HEK293 (cell line): ENCODE measurements around the gene CAPRIN1.

Experiments
- CTCF ChIA-PET: fragments of 350-600 bp; formaldehyde crosslinking; extraction: SDS; loops from one replicate; lab custom pipeline; 2021; ENCODE audit warnings: antibody characterized with exemption; lab: Yijun Ruan, JAX
- POLR2A ChIA-PET: fragments of 300-600 bp; formaldehyde crosslinking; extraction: SDS; loops from one replicate; lab custom pipeline; 2020; ENCODE audit warnings: antibody characterized with exemption, inconsistent platforms; lab: Yijun Ruan, JAX
- H3K27ac ChIP-seq: fragments of 200-500 bp; sonication (Bioruptor generic); 2 replicates; pipeline ENCODE4 v1.5.1; 2014; ENCODE audit warnings: low read depth, low read length, control low read depth, inconsistent platforms; ENCODE audit errors: extremely low read depth
- H3K36me3 ChIP-seq, 2 experiments: fragments of 200-500 bp in 1 of 2; sonication (Bioruptor generic) in 1 of 2; 1 replicate in 1 of 2; 2 replicates in 1 of 2; pipeline ENCODE4 v1.5.1; 2014 to 2017; ENCODE audit warnings: inconsistent platforms in 2 of 2, low read length in 2 of 2; ENCODE audit not compliant: control insufficient read depth in 2 of 2, insufficient read depth in 1 of 2
- H3K4me1 ChIP-seq: fragments of 200-500 bp; sonication (Bioruptor generic); 2 replicates; pipeline ENCODE4 v1.5.1; 2014; ENCODE audit warnings: mild to moderate bottlenecking, low read length, inconsistent platforms; ENCODE audit not compliant: control insufficient read depth, insufficient read depth
- H3K4me3 ChIP-seq: 2 replicates; pipeline ENCODE4 v1.5.1; 2011; ENCODE audit warnings: low read depth, mild to moderate bottlenecking, control low read depth, low read length, moderate library complexity
- H3K9me3 ChIP-seq: fragments of 200-500 bp; sonication (Bioruptor generic); 2 replicates; pipeline ENCODE4 v1.5.1; 2014; ENCODE audit warnings: low read depth, low read length, inconsistent platforms; ENCODE audit not compliant: control insufficient read depth, insufficient read depth
- BCL11B ChIP-seq: fragments of 450-650 bp; formaldehyde crosslinking; IDR thresholded peaks from 2 replicates; pipeline ENCODE4 v1.5.1; 2016; ENCODE audit warnings: low read depth, missing biosample characterization, missing genetic modification characterization
- GLI4 ChIP-seq: fragments of 450-650 bp; formaldehyde crosslinking; IDR thresholded peaks from 2 replicates; pipeline ENCODE4 v1.5.1; 2016; ENCODE audit warnings: missing biosample characterization, missing genetic modification characterization
- GLIS2 ChIP-seq: fragments of 450-650 bp; formaldehyde crosslinking; IDR thresholded peaks from 2 replicates; pipeline ENCODE4 v1.5.1; 2016; ENCODE audit warnings: missing biosample characterization, missing genetic modification characterization
- HOXA7 ChIP-seq: sonication (generic); formaldehyde crosslinking; IDR thresholded peaks from 2 replicates; pipeline ENCODE4 v1.8.1; 2022; ENCODE audit warnings: missing genetic modification reagents, borderline replicate concordance
- MYNN ChIP-seq: fragments of 450-650 bp; formaldehyde crosslinking; IDR thresholded peaks from 2 replicates; pipeline ENCODE4 v1.5.1; 2016; ENCODE audit warnings: missing biosample characterization, missing genetic modification characterization, borderline replicate concordance
- MZF1 ChIP-seq: fragments of 450-650 bp; formaldehyde crosslinking; IDR thresholded peaks from 2 replicates; pipeline ENCODE4 v1.5.1; 2017; ENCODE audit warnings: missing biosample characterization, missing genetic modification characterization, borderline replicate concordance
- REPIN1 ChIP-seq: fragments of 450-650 bp; formaldehyde crosslinking; IDR thresholded peaks from 2 replicates; pipeline ENCODE4 v1.5.1; 2017; ENCODE audit warnings: missing biosample characterization, missing genetic modification characterization, low read depth
- SP2 ChIP-seq: fragments of 450-650 bp; formaldehyde crosslinking; IDR thresholded peaks from 2 replicates; pipeline ENCODE4 v1.5.1; 2016; ENCODE audit warnings: missing biosample characterization, missing genetic modification characterization
- SP3 ChIP-seq: fragments of 450-650 bp; formaldehyde crosslinking; IDR thresholded peaks from 2 replicates; pipeline ENCODE4 v1.5.1; 2016; ENCODE audit warnings: missing biosample characterization, missing genetic modification characterization
- YY2 ChIP-seq: fragments of 450-650 bp; formaldehyde crosslinking; IDR thresholded peaks from 2 replicates; pipeline ENCODE4 v1.5.1; 2016; ENCODE audit warnings: missing biosample characterization, missing genetic modification characterization
- ZBTB17 ChIP-seq: fragments of 450-650 bp; formaldehyde crosslinking; IDR thresholded peaks from 2 replicates; pipeline ENCODE4 v1.5.1; 2016; ENCODE audit warnings: missing biosample characterization, missing genetic modification characterization
- ZBTB20 ChIP-seq: fragments of 450-650 bp; formaldehyde crosslinking; IDR thresholded peaks from 2 replicates; pipeline ENCODE4 v1.5.1; 2016; ENCODE audit warnings: missing biosample characterization, missing genetic modification characterization
- ZBTB26 ChIP-seq: fragments of 450-650 bp; formaldehyde crosslinking; optimal IDR thresholded peaks from 2 replicates; pipeline ENCODE3; 2016; ENCODE audit warnings: missing biosample characterization, mild to moderate bottlenecking, missing genetic modification characterization
- ZNF148 ChIP-seq: fragments of 450-650 bp; formaldehyde crosslinking; IDR thresholded peaks from 2 replicates; pipeline ENCODE4 v1.5.0; 2017; ENCODE audit warnings: missing biosample characterization, missing genetic modification characterization, borderline replicate concordance
- ZNF169 ChIP-seq: fragments of 450-650 bp; formaldehyde crosslinking; IDR thresholded peaks from 2 replicates; pipeline ENCODE4 v1.5.1; 2016; ENCODE audit warnings: missing biosample characterization, missing genetic modification characterization
- ZNF221 ChIP-seq: fragments of 450-650 bp; formaldehyde crosslinking; IDR thresholded peaks from 2 replicates; pipeline ENCODE4 v1.5.1; 2017; ENCODE audit warnings: missing biosample characterization, missing genetic modification characterization, borderline replicate concordance
- ZNF223 ChIP-seq: fragments of 450-650 bp; formaldehyde crosslinking; IDR thresholded peaks from 2 replicates; pipeline ENCODE4 v1.5.1; 2016; ENCODE audit warnings: missing biosample characterization, missing genetic modification characterization
- ZNF274 ChIP-seq, 2 experiments: fragments of 200-500 bp in 1 of 2; fragments of 450-650 bp in 1 of 2; sonication (Bioruptor generic) in 1 of 2; formaldehyde crosslinking in 1 of 2; IDR thresholded peaks; 2 replicates each; pipeline versions ENCODE4 v1.5.1 to v1.6.1; 2014 to 2016; ENCODE audit warnings: borderline replicate concordance in 1 of 2, inconsistent platforms in 1 of 2, low read length in 1 of 2, missing biosample characterization in 1 of 2, missing genetic modification characterization in 1 of 2
- ZNF311 ChIP-seq: fragments of 450-650 bp; formaldehyde crosslinking; IDR thresholded peaks from 2 replicates; pipeline ENCODE4 v1.5.1; 2017; ENCODE audit warnings: missing biosample characterization, missing genetic modification characterization, borderline replicate concordance
- ZNF423 ChIP-seq: fragments of 450-650 bp; formaldehyde crosslinking; IDR thresholded peaks from 2 replicates; pipeline ENCODE4 v1.5.1; 2016; ENCODE audit warnings: missing biosample characterization, missing genetic modification characterization
- ZNF521 ChIP-seq: fragments of 450-650 bp; formaldehyde crosslinking; IDR thresholded peaks from 2 replicates; pipeline ENCODE4 v1.5.1; 2017; ENCODE audit warnings: missing biosample characterization, mild to moderate bottlenecking, missing genetic modification characterization
- ZNF600 ChIP-seq: fragments of 450-650 bp; formaldehyde crosslinking; IDR thresholded peaks from 2 replicates; pipeline ENCODE4 v1.5.1; 2016; ENCODE audit warnings: missing biosample characterization, missing genetic modification characterization
- ZNF654 ChIP-seq: fragments of 450-650 bp; formaldehyde crosslinking; IDR thresholded peaks from 2 replicates; pipeline ENCODE4 v1.5.1; 2016; ENCODE audit warnings: low read depth, missing biosample characterization, missing genetic modification characterization
- ZNF660 ChIP-seq: fragments of 450-650 bp; IDR thresholded peaks from 2 replicates; pipeline ENCODE4 v1.5.1; 2018; ENCODE audit warnings: missing biosample characterization, mild to moderate bottlenecking, missing genetic modification characterization
- ZNF664 ChIP-seq: fragments of 450-650 bp; formaldehyde crosslinking; IDR thresholded peaks from 2 replicates; pipeline ENCODE4 v1.5.1; 2016; ENCODE audit warnings: missing biosample characterization, missing genetic modification characterization
- ZNF747 ChIP-seq: fragments of 450-650 bp; formaldehyde crosslinking; IDR thresholded peaks from 2 replicates; pipeline ENCODE4 v1.5.1; 2016; ENCODE audit warnings: missing biosample characterization, missing genetic modification characterization
- ZNF76 ChIP-seq: fragments of 450-650 bp; formaldehyde crosslinking; IDR thresholded peaks from 2 replicates; pipeline ENCODE4; 2016; ENCODE audit warnings: low read depth, missing biosample characterization, missing genetic modification characterization, borderline replicate concordance
- ZSCAN23 ChIP-seq: fragments of 450-650 bp; formaldehyde crosslinking; IDR thresholded peaks from 2 replicates; pipeline ENCODE4 v1.5.1; 2016; ENCODE audit warnings: missing biosample characterization, missing genetic modification characterization
- TF ChIP-seq, protein P1 (sequence below): fragments of 450-650 bp; formaldehyde crosslinking; IDR thresholded peaks from 2 replicates; pipeline ENCODE4 v1.5.1; 2017; ENCODE audit warnings: missing biosample characterization, missing genetic modification characterization

Gene CAPRIN1

DNA sequence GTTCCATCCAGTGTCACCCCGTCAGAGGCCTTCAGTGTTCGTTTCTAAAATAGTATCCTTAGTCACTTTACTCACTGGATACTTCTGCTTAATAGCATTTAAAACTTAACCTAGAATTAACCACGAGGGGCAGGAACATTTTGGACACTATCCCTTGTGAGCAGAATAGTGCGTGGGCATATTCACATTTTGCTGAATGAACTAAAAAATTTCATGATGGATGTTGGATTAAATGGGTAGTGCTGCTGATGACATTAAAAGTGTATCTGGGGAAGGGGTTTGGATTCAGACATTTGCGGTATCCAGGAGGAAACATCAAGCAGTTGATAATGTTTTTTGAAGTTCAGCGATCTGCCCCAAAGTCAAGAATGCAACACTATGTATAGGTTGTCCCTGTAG is 53.1 kb downstream of the CAPRIN1 start:
- CTCF ChIA-PET, result no interaction called here
- no peaks in the 10 kb centered on the region for H3K4me1 ChIP-seq
- H3K9me3 ChIP-seq, result no peaks in the 10 kb centered on the region
- no peak for TF ChIP-seq HOXA7
- TF ChIP-seq, protein P1, sequence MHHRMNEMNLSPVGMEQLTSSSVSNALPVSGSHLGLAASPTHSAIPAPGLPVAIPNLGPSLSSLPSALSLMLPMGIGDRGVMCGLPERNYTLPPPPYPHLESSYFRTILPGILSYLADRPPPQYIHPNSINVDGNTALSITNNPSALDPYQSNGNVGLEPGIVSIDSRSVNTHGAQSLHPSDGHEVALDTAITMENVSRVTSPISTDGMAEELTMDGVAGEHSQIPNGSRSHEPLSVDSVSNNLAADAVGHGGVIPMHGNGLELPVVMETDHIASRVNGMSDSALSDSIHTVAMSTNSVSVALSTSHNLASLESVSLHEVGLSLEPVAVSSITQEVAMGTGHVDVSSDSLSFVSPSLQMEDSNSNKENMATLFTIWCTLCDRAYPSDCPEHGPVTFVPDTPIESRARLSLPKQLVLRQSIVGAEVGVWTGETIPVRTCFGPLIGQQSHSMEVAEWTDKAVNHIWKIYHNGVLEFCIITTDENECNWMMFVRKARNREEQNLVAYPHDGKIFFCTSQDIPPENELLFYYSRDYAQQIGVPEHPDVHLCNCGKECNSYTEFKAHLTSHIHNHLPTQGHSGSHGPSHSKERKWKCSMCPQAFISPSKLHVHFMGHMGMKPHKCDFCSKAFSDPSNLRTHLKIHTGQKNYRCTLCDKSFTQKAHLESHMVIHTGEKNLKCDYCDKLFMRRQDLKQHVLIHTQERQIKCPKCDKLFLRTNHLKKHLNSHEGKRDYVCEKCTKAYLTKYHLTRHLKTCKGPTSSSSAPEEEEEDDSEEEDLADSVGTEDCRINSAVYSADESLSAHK (tag by site-specific recombination), result no peak
- TF ChIP-seq ZNF521 (tag by site-specific recombination), result no peak
- TF ChIP-seq GLIS2 (tag by site-specific recombination), result no peak
- no peak for TF ChIP-seq ZNF148
- TF ChIP-seq ZNF423, result no peak
- no peak for TF ChIP-seq ZNF274 (IDR thresholded peaks at IDR 0.05; ENCODE audit: low read length)
- no peak for TF ChIP-seq ZNF274 (tag by site-specific recombination; IDR thresholded peaks at IDR 0.05; ENCODE audit: borderline replicate concordance)
- no peak for TF ChIP-seq ZNF654 (tag by site-specific recombination)
- POLR2A ChIA-PET, result interaction anchor here (0.6 to 1.5 kb wide), 12 partner anchors 9 to 252 kb away, joined by 3 to 13 read pairs (median 4); partner anchors contain the start of genes ABTB2 and CAPRIN1
- H3K4me3 ChIP-seq, result peak overlapping the region; percentile 79
- peaks cover 0 to 53% of the 10 kb centered on the region in 2 experiments; a peak in 2 of 3 replicates for H3K36me3 ChIP-seq
- H3K27ac ChIP-seq, result peak overlapping the region; percentile 80

DNA sequence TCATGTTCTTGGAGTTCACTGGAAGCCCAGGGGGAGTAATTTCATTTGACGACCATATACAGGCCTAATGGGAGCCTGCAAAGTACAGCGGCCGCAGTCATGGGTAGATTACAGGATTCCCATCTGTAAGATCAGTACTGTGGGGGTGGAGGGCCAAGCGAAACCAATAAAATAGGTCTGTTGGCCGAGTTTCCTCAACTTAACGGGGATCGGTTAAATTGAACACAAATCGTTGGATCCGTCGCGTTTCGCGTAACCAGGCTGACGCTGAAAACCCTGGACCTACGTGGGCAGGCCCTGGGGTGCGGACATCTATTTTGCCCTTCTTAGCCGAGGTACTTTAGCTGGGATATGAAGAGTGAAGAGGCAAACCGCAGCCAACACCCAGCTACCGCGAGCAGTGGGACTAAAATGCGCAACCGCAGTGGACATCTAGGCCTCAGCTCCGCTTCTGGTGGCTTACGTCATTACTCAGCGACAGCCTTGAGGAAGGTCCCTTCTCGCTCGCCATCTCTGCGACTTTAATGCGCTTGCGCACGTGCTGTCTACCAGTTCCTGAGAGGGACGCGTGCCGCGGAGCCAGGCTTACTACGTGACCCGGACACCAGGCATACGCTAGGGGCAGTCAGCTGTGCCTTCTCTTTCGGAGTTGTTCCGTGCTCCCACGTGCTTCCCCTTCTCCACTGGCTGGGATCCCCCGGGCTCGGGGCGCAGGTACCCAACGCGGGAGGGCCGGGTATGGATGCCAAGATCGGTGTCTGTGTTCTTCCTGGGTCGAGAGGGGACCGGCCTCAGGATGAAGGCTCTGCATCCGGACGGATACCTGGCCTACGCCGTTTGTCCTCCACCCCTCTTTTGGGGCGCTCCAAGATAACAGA is 53.8 kb downstream of the CAPRIN1 start, which contains the start of gene NAT10:
TSS of gene NAT10 (plus strand) at position 551 of the 878 bp plus-strand sequence. CDS start 2,597 bp downstream, outside the sequence.
- no peaks in the 10 kb centered on the region for H3K4me1 ChIP-seq
- H3K27ac ChIP-seq, result peak within 1 kb of the TSS; percentile 80
- H3K9me3 ChIP-seq, result no peaks in the 10 kb centered on the region
- peaks cover 3 to 53% of the 10 kb centered on the region in 2 experiments for H3K36me3 ChIP-seq
- CTCF ChIA-PET, result interaction anchor here (2.4 kb wide), 1 partner anchor 108 kb away, joined by 8 read pairs; no protein-coding TSS in a partner anchor
- POLR2A ChIA-PET, result interaction anchor here (0.6 to 1.5 kb wide), 13 partner anchors 9 to 252 kb away, joined by 3 to 13 read pairs (median 4); partner anchors contain the start of genes ABTB2 and CAPRIN1
- H3K4me3 ChIP-seq, result peak within 1 kb of the TSS; percentile 79
- peak; percentile 67; the same call in 1 of the 2 replicates for TF ChIP-seq ZNF600 (tag by site-specific recombination)
- peak; percentile 59; the same call in 1 of the 2 replicates for TF ChIP-seq MZF1 (tag by site-specific recombination)
- TF ChIP-seq ZNF76, result peak; percentile 56; the same call in 1 of the 2 replicates
- no peak for TF ChIP-seq ZNF169
- TF ChIP-seq ZNF660 (tag by site-specific recombination), result peak; percentile 45; the same call in 1 of the 2 replicates
- no peak for TF ChIP-seq BCL11B (tag by site-specific recombination)
- no peak for TF ChIP-seq GLI4 (tag by site-specific recombination)
- TF ChIP-seq SP3, result 0 out of 2 replicates have a peak, but pooled peaks have one; percentile 19
- TF ChIP-seq ZNF223, result no peak
- TF ChIP-seq ZBTB17 (tag by site-specific recombination), result peak; percentile 87
- peak; percentile 44 for TF ChIP-seq SP2 (tag by site-specific recombination)
- no peak for TF ChIP-seq ZSCAN23 (tag by site-specific recombination)
- no peak for TF ChIP-seq REPIN1
- TF ChIP-seq ZNF747 (tag by site-specific recombination), result no peak
- TF ChIP-seq ZNF311 (tag by site-specific recombination), result no peak
- TF ChIP-seq ZBTB20 (tag by site-specific recombination), result peak; percentile 66; the same call in 1 of the 2 replicates
- peak; percentile 49 for TF ChIP-seq ZBTB26 (tag by site-specific recombination)
- peak; percentile 8; the same call in 1 of the 2 replicates for TF ChIP-seq ZNF664 (tag by site-specific recombination)
- TF ChIP-seq YY2 (tag by site-specific recombination), result peak; percentile 31; the same call in 1 of the 2 replicates
- no peak for TF ChIP-seq MYNN (tag by site-specific recombination)
- TF ChIP-seq ZNF221 (tag by site-specific recombination), result no peak
